ENCODE measurements around the gene ACKR2.

GRCh38 chr3:42800251-42800650 lies 9.0 kb upstream of the ACKR2 start:
- no peak for TF ChIP-seq CTCF (IDR thresholded peaks at IDR 0.05)
- TF ChIP-seq POLR2A (IDR thresholded peaks at IDR 0.05) = no peak

All from testis (tissue), 2 donors.